ENCODE measurements around the gene FAM124B.

DNA sequence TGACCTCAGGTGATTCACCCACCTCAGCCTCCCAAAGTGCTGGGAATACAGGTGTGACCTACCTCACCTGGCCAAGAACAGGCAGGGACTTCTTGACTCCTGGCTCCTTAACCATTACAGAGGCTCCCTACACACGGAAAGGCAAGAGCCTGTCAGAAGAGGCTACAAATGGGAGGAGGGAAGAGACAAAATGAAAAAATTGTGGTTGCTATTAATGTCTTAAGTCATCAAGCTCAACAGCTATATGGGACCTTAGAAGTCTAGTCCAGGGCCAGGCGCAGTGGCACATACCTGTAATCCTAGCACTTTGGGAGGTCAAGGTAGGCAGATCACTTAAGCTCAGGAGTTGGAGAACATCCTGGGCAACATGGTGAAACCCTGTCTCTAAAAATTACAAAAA, 11.5 kb upstream of the FAM124B start:
- TF ChIP-seq POLR2AphosphoS5 (IDR thresholded peaks at IDR 0.05; ENCODE audit: low read depth, low read length) (no peak), POLR2A (IDR thresholded peaks at IDR 0.05; ENCODE audit: low read depth, low read length) (no peak), TAF1 (IDR thresholded peaks at IDR 0.05; ENCODE audit: low read depth, low read length) (no peak), SPI1 (IDR thresholded peaks at IDR 0.05; ENCODE audit: low read depth, low read length) (no peak), POU2F2 (IDR thresholded peaks at IDR 0.05; ENCODE audit: low read depth, low read length) (no peak), PAX5 (IDR thresholded peaks at IDR 0.05; ENCODE audit: insufficient read depth, low read length, severe bottlenecking) (no peak)

Data from GM12891 (cell line).